GM19468 (cell line): Measurements from ENCODE around the gene TCP11.

Experiments used
- ATAC-seq: cut with Tn5 transposase; IDR thresholded peaks from one replicate; pipeline ENCODE4 v1.9.1; 2021; ENCODE audit warnings: mild to moderate bottlenecking, moderate library complexity, moderate number of reproducible peaks; ENCODE audit not compliant: unreplicated experiment; ENCODE audit errors: extremely low read depth

The TCP11 gene

DNA sequence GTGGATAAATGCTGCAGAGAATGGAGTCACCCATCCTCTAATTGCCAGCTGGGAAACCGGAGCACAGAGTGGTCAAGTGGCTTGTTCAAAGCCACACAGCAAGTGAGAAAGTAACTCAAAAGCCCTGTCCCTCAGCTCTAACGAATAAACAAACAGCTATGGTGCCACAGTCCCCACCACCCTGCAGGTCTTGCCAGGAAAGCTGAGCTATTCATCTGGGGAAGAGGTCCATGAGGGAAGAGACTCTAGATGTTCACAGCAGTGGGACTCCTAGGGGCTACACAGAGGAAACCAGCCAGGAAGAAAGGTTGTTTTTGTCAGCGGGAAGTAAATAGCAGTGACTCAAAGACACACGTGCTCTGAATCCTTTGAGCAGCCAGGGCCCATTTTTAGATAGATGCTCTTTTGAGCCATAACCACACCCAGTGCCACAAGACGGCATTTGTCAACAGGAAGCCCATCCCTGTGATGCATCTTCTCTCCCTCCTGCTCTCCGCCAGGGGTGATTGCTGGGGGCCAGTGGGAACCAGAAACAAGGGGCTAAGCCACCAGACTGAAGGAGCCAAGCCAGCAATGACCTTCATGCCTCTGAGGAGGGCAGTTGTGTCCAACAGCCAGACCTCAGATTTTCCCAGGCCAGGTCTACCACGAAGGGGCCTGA is 32.4 kb upstream of the TCP11 start:
- ATAC-seq: no peak

- no peak for ATAC-seq
Measured at GRCh38 chr6:35173044-35173426, 31.9 kb upstream of the TCP11 start.

GRCh38 chr6:35170891-35171290 is 29.8 kb upstream of the TCP11 start:
- no peak for ATAC-seq

DNA sequence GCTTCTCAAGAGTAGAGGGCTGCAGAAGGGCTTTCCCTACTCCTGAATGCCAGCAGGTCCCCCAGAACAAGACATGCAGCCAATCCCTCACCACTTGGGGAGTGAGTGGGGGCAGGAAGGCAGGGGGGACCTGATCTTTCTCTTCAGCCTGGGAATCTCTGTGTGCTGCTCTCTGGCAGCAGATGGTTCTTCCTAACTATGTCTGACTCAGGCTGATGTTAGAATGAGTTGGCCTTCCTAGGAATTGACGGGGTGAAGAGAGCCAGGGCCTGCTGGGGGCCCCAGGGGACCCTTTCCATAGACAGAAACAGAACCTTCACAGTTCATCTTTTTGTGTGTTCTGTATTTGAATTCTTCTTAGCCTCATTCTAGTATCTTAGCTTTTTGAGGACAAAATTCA is 29.0 kb upstream of the TCP11 start:
- no peak for ATAC-seq

GRCh38 chr6:35168461-35168861 is 27.3 kb upstream of the TCP11 start:
- no peak for ATAC-seq

GRCh38 chr6:35167505-35167904 is 26.4 kb upstream of the TCP11 start:
- no peak for ATAC-seq

GRCh38 chr6:35166520-35166919 is 25.4 kb upstream of the TCP11 start:
- ATAC-seq: no peak

- ATAC-seq: no peak
Measured at GRCh38 chr6:35166116-35166515, 25.0 kb upstream of the TCP11 start.

GRCh38 chr6:35165630-35166071 is 24.5 kb upstream of the TCP11 start:
- ATAC-seq: no peak

GRCh38 chr6:35164868-35165267 is 23.7 kb upstream of the TCP11 start:
- ATAC-seq: no peak

GRCh38 chr6:35164277-35164676 is 23.1 kb upstream of the TCP11 start:
- no peak for ATAC-seq

- no peak for ATAC-seq
Measured at GRCh38 chr6:35163836-35164235, 22.7 kb upstream of the TCP11 start.

DNA sequence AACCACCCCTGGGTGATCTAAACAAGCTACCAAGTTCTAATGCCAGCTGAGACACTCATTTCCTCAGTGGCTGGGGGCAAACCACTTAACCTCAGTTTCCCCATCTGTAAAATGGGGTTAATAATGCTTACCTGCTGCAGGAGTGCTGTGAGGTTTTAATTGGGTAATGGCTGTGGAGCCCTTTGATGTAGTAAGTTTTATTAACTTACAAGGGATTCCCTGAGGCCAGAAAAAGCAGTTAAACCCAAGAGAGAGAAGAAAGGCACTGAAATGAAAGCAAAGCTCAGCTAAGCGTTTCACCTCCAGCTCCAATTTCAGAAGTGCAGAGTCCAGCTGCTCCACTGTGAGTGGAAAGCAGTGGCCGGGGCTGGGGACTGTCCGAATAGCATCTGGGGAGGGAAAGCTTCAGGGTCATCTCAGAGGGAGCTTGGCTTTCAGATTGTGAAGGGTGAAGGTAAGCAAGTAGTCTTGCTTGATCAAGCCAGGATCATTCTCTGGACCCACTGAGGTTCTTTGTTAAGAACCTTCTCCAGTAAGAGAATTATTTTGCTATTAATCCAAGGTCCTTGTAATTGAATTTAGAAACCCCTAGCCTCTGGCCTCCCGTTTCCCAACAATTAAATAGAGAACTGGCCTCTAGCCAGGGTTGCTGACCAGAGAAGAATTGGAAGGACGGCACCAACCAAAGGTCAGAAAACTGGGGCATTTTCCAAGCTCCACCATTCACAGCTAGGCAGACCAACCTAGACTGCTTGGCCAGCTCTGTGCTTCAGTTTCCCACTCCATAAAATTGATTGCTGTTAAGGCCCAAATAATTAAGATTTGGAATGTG is 20.9 kb upstream of the TCP11 start:
- no peak for ATAC-seq

DNA sequence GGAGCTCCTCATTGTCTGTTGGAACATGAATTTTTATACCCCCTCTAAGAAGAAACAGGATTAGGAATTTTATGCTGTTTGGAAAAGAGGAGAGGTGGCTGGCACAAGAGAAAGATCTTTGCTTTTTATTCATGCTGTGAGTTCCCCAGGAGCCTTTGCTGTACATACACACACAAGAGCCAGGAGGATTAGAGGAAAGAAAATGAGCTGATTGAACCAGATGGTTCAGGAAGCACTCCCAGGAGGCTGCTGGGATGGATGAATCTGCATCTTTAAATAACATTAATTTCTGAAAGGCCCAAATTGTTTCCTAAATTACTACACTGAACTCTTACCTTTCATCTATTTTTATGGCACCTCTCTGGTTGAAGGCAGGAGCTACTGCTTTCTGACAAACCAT is 20.1 kb upstream of the TCP11 start:
- ATAC-seq: no peak

DNA sequence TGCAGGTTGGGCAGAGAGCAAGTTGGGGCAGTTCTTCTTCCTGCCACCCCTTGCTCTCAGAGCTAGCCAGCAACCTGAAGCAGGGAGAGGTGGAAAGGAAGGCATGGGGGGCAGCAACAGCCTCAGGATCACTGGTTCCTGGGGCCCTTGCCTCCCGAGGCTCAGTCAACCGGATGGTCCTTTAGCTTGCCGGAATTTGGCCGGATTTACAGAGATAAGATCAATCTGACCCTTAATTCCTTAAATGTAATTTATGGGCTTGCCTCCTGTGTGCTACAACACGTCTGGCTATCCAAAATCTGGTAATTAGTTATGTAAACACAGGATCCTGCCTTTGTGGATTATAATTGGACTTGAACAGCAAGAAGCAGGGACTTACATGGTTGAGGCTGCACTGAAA is 19.5 kb upstream of the TCP11 start:
- ATAC-seq: no peak

- no peak for ATAC-seq
Measured at GRCh38 chr6:35158520-35158919, 17.4 kb upstream of the TCP11 start.

DNA sequence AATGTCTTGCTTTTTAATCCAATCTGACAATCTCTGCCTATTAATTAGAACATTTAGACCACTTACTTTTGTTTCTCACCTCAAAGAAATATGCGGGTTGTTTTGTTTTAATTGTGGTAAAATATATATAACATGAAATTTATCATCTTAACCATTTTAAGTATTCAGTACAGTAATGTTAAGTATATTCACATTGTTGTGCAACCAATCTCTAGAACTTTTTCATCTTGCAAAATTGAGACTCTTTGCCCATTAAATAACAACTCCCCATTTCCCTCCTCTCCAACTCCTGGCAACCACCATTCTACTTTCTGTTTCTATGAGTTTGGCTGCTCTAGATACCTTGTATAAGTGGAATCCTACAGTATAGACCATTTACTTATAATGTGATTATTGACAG is 13.8 kb upstream of the TCP11 start:
- no peak for ATAC-seq

GRCh38 chr6:35154262-35154661 is 13.1 kb upstream of the TCP11 start:
- no peak for ATAC-seq

- ATAC-seq: no peak
Measured at GRCh38 chr6:35152067-35152707, 11.0 kb upstream of the TCP11 start.

DNA sequence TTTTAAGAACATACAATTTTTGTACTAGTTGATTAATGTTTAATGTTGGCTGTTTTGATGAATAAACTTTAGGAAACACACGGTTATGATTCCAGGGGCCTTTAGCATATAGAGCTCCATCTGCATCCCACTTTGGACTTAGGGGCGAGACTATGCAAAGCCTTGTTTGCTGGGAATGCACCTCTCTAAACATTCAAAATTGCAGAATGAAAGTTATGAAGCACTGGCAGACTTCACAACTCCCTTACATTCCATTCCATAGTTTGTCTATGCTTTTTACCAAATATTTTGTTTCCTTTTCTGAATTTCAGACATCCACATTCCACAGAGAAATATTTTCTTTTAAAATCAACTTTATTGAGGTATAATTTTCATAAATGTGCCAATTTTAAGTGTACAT is 10.3 kb upstream of the TCP11 start:
- ATAC-seq: no peak

DNA sequence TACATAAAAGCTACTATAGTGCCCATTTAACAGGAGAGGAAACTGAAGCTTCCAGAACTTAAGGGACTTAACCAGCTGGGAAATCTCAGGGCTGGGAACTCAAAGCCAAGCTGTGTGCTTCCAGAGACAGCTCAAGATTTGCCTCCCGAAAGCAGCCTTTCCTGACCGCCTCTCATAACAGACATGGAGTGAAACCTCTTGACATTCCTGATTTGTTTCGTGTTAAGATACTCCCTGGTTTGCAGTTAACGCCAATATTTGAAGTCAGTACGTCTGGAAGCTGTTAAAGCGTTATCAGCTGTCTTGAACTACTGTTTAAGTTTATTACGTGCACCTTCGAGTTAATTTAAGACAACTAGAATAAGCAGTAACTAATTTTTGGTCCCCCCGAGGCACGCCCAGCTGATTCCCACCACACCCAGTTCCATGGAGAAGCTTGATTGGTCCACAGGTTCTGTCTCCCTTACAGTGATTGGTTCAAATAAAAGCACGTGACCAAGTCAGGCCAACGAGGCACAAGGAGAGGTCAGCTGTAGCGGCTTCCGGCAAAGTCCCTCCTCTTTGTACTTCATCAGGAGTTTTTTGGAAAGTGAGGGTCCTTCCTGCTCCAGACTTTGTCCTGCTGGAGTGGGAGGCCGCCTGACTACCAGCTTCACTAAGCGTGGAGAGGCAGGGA is 8.9 kb upstream of the TCP11 start:
- no peak for ATAC-seq
